Ovary (tissue), 3 donors: ENCODE data around the gene TSPO.

Experiments used
- EP300 ChIP-seq: sonication (generic); formaldehyde crosslinking; IDR thresholded peaks from one replicate; pipeline ENCODE4 v1.6.1; 2017; ENCODE audit warnings: antibody characterized with exemption
- POLR2A ChIP-seq: fragments of 450-650 bp; IDR thresholded peaks from one replicate; pipeline ENCODE4 v1.6.1; 2017; ENCODE audit warnings: antibody characterized with exemption, mild to moderate bottlenecking, moderate library complexity
- TF ChIP-seq, protein P1 (sequence below), 3 donors: fragments of 450-650 bp in 2 of 3; fragments of 200-600 bp in 1 of 3; IDR thresholded peaks; one replicate each; pipeline versions ENCODE4 v1.5.1 to v1.8.0; 2016 to 2022; ENCODE audit warnings: antibody characterized with exemption in 3 of 3, mild to moderate bottlenecking in 1 of 3
- donor health status: DM: no; HTN: no; CAD: no.

DNA sequence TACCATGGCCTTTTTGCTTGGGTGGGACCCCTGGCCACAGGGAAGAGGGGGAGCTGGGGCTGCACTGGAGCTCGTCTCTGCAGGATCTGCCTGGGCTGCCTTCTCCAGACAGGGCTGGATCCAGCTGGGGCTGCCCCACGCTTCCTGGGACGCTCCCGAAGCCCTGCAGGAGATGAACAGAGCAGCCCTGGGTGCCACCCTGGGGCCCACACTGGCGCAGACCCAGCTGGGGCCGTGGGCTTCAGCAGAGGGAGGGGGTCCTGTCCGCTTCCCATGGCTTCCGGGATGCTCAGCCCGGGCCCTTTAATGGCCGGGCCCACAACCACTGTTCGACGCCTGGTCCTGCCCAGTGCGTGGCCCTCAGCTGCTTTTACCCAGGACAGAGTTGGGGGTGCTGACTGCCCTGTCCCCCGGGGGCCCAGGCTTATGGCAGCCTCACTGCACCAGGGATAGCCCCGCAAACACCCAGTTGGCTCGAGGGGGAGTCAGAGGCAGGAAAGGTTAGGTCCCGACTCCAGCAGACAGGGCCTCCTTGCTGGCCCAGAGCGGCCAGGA, 12.0 kb downstream of the TSPO start:
- TF ChIP-seq, protein P1, sequence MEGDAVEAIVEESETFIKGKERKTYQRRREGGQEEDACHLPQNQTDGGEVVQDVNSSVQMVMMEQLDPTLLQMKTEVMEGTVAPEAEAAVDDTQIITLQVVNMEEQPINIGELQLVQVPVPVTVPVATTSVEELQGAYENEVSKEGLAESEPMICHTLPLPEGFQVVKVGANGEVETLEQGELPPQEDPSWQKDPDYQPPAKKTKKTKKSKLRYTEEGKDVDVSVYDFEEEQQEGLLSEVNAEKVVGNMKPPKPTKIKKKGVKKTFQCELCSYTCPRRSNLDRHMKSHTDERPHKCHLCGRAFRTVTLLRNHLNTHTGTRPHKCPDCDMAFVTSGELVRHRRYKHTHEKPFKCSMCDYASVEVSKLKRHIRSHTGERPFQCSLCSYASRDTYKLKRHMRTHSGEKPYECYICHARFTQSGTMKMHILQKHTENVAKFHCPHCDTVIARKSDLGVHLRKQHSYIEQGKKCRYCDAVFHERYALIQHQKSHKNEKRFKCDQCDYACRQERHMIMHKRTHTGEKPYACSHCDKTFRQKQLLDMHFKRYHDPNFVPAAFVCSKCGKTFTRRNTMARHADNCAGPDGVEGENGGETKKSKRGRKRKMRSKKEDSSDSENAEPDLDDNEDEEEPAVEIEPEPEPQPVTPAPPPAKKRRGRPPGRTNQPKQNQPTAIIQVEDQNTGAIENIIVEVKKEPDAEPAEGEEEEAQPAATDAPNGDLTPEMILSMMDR (IDR thresholded peaks at IDR 0.05) = no peak
- TF ChIP-seq POLR2A (no peak), EP300 (no peak)
